Astrocyte of the cerebellum (primary cell): ENCODE results near the gene STOX2.

Source experiments
- DNase-seq: peaks from one replicate; pipeline ENCODE4 v3.0.0-alpha.2; 2011; ENCODE audit warnings: low read depth
- H3K4me3 ChIP-seq: 2 replicates; pipeline ENCODE4 v1.5.1; 2011; ENCODE audit warnings: mild to moderate bottlenecking, low read depth, low read length, moderate library complexity
- CTCF ChIP-seq: IDR thresholded peaks from 2 replicates; pipeline ENCODE4 v1.5.1; 2012; ENCODE audit warnings: low read length, low read depth, moderate library complexity, mild to moderate bottlenecking; ENCODE audit errors: missing control alignments
- in situ Hi-C: cut with HindIII; loops from 2 replicates; pipeline ENCODE4 v1.10.0; 2017; ENCODE audit warnings: low sequenced_read_pairs

The STOX2 gene

GRCh38 chr4:183986291-183986970, 81.3 kb downstream of the STOX2 start:
- in situ Hi-C loops = no loop called here
- no peak for TF ChIP-seq CTCF
- DNase-seq = no peak
- H3K4me3 ChIP-seq = no peak overlapping the region

GRCh38 chr4:183986971-183987946, 82.2 kb downstream of the STOX2 start:
- H3K4me3 ChIP-seq = peak overlapping the region; percentile 45
- in situ Hi-C loops = no loop called here
- TF ChIP-seq CTCF = no peak
- peak; percentile 27 for DNase-seq

- in situ Hi-C loops = no loop called here
- H3K4me3 ChIP-seq = peak overlapping the region; percentile 45
- TF ChIP-seq CTCF = no peak
- DNase-seq = peak; percentile 59
Observed at GRCh38 chr4:183987987-183988392, 82.9 kb downstream of the STOX2 start.

GRCh38 chr4:183988874-183989273, 83.8 kb downstream of the STOX2 start:
- no peak for DNase-seq
- in situ Hi-C loops = no loop called here
- no peak overlapping the region for H3K4me3 ChIP-seq
- TF ChIP-seq CTCF = no peak

GRCh38 chr4:183989461-183989860, 84.4 kb downstream of the STOX2 start:
- in situ Hi-C loops = no loop called here
- TF ChIP-seq CTCF = no peak
- no peak overlapping the region for H3K4me3 ChIP-seq
- no peak for DNase-seq

- TF ChIP-seq CTCF = no peak
- no peak for DNase-seq
- in situ Hi-C loops = no loop called here
- no peak overlapping the region for H3K4me3 ChIP-seq
Observed at GRCh38 chr4:183989931-183990330, 84.8 kb downstream of the STOX2 start.
